ENCODE measurements around the gene ACP1. TPM values are rescaled to one million over a fixed set of nuclear protein-coding genes. Genes with fewer than 3 reads are reported as not detected.
"Not testable (repeated sequence)": the region's sequence is repeated elsewhere in the genome, so short reads cannot be mapped to it uniquely, and the experiment has no call there.

Gene ACP1
- total RNA-seq, 2 donors from 2014 or later = 62.0 to 74.2 TPM

- no peak overlapping the region for H3K4me3 ChIP-seq
- TF ChIP-seq CTCF (IDR thresholded peaks at IDR 0.05) = no peak
- no peak for TF ChIP-seq POLR2A (IDR thresholded peaks at IDR 0.05)
- H3K36me3 ChIP-seq (replicated peaks in 1 of 2; ENCODE audit: insufficient read depth in 1 of 2, low read depth in 2 of 2) = no peaks in the 10 kb centered on the region
- H3K9me3 ChIP-seq = no peaks in the 10 kb centered on the region
- intact Hi-C loops (cut with DNase I) = no loop called here
- no peaks in the 10 kb centered on the region for H3K27me3 ChIP-seq
- no peak for ATAC-seq
- H3K27ac ChIP-seq = no peak overlapping the region
- 89 to 90% methylated on average over 48 to 55 of the region's 56 CpGs for WGBS, 2 donors
- no peak for DNase-seq
- no peaks in the 10 kb centered on the region for H3K4me1 ChIP-seq
These were observed 50.0 kb downstream of the ACP1 start for GRCh38 chr2:314561-315336.

GRCh38 chr2:315925-316324 is 51.2 kb downstream of the ACP1 start:
- intact Hi-C loops (cut with DNase I); H3K27ac ChIP-seq; H3K9me3 ChIP-seq; DNase-seq; H3K36me3 ChIP-seq (replicated peaks in 1 of 2; ENCODE audit: insufficient read depth in 1 of 2, low read depth in 2 of 2); H3K4me1 ChIP-seq; H3K27me3 ChIP-seq; ATAC-seq; H3K4me3 ChIP-seq: not testable (repeated sequence)
- 46 to 51% methylated on average over 6 of the region's 6 CpGs for WGBS, 2 donors

- no peaks in the 10 kb centered on the region for H3K9me3 ChIP-seq
- TF ChIP-seq POLR2A (IDR thresholded peaks at IDR 0.05) (no peak), CTCF (IDR thresholded peaks at IDR 0.05) (no peak)
- WGBS, 2 donors = 74 to 88% methylated on average over 5 to 12 of the region's 12 CpGs
- H3K4me1 ChIP-seq = no peaks in the 10 kb centered on the region
- intact Hi-C loops (cut with DNase I) = no loop called here
- no peak overlapping the region for H3K27ac ChIP-seq
- H3K4me3 ChIP-seq = no peak overlapping the region
- no peaks in the 10 kb centered on the region for H3K36me3 ChIP-seq (replicated peaks in 1 of 2; ENCODE audit: insufficient read depth in 1 of 2, low read depth in 2 of 2)
- no peak for ATAC-seq
- no peaks in the 10 kb centered on the region for H3K27me3 ChIP-seq
- no peak for DNase-seq
These were observed 51.6 kb downstream of the ACP1 start for GRCh38 chr2:316381-316780.

GRCh38 chr2:317501-318424 is 53.0 kb downstream of the ACP1 start:
- DNase-seq (peak in 1 of 4 donors; percentile 30), ATAC-seq (peak; percentile 50)
- no peaks in the 10 kb centered on the region for H3K4me1 ChIP-seq
- intact Hi-C loops (cut with DNase I) = no loop called here
- 65 to 69% methylated on average over 27 of the region's 27 CpGs for WGBS, 2 donors
- TF ChIP-seq CTCF (IDR thresholded peaks at IDR 0.05) (no peak), POLR2A (IDR thresholded peaks at IDR 0.05) (no peak)
- no peaks in the 10 kb centered on the region for H3K27me3 ChIP-seq
- no peaks in the 10 kb centered on the region for H3K9me3 ChIP-seq
- H3K4me3 ChIP-seq = no peak overlapping the region
- no peak overlapping the region for H3K27ac ChIP-seq
- no peaks in the 10 kb centered on the region for H3K36me3 ChIP-seq (replicated peaks in 1 of 2; ENCODE audit: insufficient read depth in 1 of 2, low read depth in 2 of 2)

DNA sequence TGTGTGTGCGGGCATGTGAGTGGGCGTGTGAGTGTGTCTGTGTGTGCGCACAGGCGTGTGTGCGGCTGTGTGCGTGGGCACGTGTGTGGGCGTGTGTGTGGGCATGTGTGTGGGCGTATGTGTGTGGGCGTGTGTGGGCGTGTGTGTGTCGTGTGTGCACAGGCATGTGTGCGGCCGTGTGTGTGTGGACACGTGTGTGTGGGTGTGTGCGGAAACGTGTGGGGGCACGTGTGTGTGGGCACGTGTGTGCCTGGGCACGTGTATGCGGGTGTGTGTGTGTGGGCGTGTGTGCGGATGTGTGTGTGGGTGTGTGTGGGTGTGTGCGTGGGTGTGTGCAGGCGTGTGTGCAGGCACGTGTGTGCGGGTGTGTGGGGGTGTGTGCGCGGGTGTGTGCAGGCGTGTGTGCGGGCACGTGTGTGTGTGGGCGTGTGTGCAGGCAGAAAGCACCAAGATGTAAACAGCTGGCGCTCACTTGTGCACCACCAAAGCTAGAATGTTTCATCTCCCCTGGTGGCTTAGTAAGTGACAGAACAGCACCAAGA is 54.4 kb downstream of the ACP1 start:
- WGBS, 2 donors = 78 to 82% methylated on average over 34 of the region's 34 CpGs
- Histone ChIP-seq H3K4me3 (no peak overlapping the region), H3K9me3 (no peaks in the 10 kb centered on the region), H3K36me3 (replicated peaks in 1 of 2; ENCODE audit: insufficient read depth in 1 of 2, low read depth in 2 of 2) (no peaks in the 10 kb centered on the region), H3K27me3 (no peaks in the 10 kb centered on the region), H3K27ac (no peak overlapping the region), H3K4me1 (no peaks in the 10 kb centered on the region)
- ATAC-seq (no peak), DNase-seq (no peak)
- TF ChIP-seq POLR2A (IDR thresholded peaks at IDR 0.05) (no peak), CTCF (IDR thresholded peaks at IDR 0.05) (no peak)
- intact Hi-C loops (cut with DNase I) = no loop called here

All from body of pancreas (tissue), 4 donors.